Measurements from ENCODE around the gene SIRT7. TPM values are rescaled to one million over a fixed set of nuclear protein-coding genes. Genes with fewer than 3 reads are reported as not detected.

Gene SIRT7
- total and polyA plus RNA-seq, 9 donors = 3.4 to 17.7 (median 15.2) TPM

DNA sequence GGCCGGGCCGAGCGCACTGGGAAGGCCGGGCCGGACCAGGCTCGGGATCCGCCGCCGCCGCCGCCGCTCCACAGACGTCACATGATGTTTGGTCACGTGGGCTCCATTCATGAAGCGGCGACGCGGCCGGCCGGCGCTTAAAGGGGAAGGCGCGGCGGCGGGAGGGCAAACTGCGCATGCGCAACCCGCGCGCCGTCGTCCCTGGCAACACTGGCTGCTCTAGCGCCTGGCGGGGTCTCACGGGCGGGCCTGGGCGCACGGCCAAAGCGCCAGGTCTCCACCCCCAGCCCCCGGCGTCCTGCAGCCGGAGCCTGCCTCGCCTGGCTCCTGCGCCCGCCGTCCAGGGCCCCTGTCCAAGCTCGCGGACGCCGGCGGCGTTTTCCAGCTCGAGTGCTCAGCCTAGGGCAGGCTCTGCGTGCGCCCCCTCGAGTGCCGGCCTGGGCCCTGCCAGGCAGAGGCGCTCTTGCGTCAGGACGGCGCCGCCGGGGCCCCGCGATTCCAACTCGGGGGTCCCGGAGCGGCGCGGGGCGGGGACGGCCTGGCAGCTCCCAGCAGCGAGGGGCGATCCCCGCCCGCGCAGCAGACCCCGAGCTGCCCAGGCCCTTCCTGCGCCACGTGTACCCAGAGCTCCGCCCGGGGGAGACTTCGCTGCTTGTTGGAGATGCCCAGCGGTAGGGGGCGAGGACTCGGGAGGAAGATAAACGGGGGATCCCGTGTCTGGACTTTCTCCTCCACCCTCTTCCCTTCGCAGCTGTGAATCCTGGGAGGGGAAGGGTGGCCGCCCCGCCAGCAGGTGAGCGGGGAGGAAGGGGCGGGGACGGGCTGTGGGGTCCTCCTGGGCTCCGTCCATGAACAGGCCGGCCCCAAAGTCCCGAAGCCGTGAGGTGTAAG is 9.9 kb upstream of the SIRT7 start, which contains the start of gene MAFG:
TSS of gene MAFG (minus strand) at position 83 of the 891 bp plus-strand sequence. CDS start 4,550 bp downstream, outside the sequence.
- Histone ChIP-seq H3K27ac (peak within 1 kb of the TSS; percentile 86 to 87), H3K4me1 (ENCODE audit: insufficient read depth) (peaks cover 23% of the 10 kb centered on the region), H3K36me3 (no peaks in the 10 kb centered on the region), H3K27me3 (no peaks in the 10 kb centered on the region), H3K9me3 (no peaks in the 10 kb centered on the region), H3K4me3 (peak within 1 kb of the TSS; percentile 92)
- TF ChIP-seq EP300 (IDR thresholded peaks at IDR 0.05) (no peak), POLR2A (IDR thresholded peaks at IDR 0.05) (peak; percentile 55)
- TF ChIP-seq, protein P1, sequence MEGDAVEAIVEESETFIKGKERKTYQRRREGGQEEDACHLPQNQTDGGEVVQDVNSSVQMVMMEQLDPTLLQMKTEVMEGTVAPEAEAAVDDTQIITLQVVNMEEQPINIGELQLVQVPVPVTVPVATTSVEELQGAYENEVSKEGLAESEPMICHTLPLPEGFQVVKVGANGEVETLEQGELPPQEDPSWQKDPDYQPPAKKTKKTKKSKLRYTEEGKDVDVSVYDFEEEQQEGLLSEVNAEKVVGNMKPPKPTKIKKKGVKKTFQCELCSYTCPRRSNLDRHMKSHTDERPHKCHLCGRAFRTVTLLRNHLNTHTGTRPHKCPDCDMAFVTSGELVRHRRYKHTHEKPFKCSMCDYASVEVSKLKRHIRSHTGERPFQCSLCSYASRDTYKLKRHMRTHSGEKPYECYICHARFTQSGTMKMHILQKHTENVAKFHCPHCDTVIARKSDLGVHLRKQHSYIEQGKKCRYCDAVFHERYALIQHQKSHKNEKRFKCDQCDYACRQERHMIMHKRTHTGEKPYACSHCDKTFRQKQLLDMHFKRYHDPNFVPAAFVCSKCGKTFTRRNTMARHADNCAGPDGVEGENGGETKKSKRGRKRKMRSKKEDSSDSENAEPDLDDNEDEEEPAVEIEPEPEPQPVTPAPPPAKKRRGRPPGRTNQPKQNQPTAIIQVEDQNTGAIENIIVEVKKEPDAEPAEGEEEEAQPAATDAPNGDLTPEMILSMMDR (IDR thresholded peaks at IDR 0.05) = peak in 2 of 3 donors; percentile 33 to 41
- WGBS, 3 donors = 0 to 1% (median 1%) methylated on average over 59 to 98 of the region's 98 CpGs
- intact Hi-C loops (cut with DNase I) = no loop called here
- peak; percentile 91 to 96 (median 93) for DNase-seq

DNA sequence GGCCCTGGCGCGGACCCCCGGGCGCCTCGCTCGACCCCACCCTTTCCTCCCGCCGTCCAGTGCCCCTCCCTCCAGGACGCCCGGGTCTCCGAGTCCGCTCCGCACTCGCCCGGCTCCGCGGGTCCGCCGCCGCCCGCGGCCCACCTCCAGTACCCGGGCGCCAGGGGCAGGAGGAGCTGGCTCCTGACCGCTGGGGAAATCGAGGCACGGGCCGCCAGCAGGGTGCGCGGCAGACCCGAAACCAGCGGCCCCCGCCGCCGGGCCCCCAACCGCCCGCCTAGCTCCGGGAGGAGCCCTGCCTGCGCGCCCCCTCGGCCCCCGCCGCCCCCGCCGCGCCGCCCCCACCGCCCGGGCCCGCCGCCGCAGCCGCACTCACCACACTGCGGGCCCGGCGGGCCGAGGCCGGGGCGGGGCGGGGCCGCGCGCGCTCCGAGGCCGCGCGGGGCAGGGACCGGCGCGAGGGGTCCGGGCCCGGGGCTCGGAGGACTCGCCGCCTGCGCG is 9.2 kb upstream of the SIRT7 start:
- peak in 3 of 5 donors; percentile 30 to 66 (median 59) for DNase-seq
- peak overlapping the region; percentile 86 to 87 for H3K27ac ChIP-seq
- WGBS, 3 donors = 0 to 1% (median 1%) methylated on average over 33 to 75 of the region's 78 CpGs
- no peaks in the 10 kb centered on the region for H3K9me3 ChIP-seq
- H3K36me3 ChIP-seq = no peaks in the 10 kb centered on the region
- TF ChIP-seq POLR2A (IDR thresholded peaks at IDR 0.05) (no peak), EP300 (IDR thresholded peaks at IDR 0.05) (no peak)
- TF ChIP-seq, protein P1 (IDR thresholded peaks at IDR 0.05) = no peak
- peaks cover 26% of the 10 kb centered on the region for H3K4me1 ChIP-seq (ENCODE audit: insufficient read depth)
- intact Hi-C loops (cut with DNase I) = no loop called here
- H3K4me3 ChIP-seq = peak overlapping the region; percentile 92
- H3K27me3 ChIP-seq = no peaks in the 10 kb centered on the region

DNA sequence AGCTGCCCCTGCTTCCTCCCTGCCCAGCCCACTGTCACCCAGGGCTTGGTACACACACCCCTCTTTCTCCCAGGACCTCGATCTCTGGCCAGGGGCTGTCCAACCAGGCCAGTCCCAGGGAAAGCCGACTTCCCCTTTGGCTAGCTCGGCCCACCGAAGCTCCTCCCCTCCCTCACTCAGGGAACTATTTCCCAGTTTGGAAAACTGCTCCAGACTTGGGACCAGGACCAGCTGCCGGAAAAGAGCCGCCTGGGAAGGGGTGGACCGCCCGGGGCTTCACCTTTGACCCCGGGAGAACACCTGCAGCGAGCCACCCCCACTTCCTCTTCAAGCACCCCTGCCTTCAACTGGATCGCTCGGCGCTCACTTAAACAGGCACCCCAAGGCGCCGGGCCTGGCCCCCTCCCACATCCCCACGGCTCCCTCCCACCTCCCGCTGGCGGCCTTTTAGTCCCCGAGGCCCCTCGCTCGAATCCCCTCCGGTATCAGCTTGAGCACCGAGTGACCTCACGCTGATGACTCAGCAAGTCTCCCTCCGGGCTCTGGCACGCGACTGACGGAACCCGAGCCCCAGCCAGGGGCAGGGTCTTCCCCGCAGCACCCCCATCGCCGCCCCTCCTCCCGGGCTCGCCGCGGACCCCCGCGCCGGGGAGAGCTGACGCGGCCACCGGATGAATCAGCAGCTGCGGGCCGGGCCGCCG is 8.6 kb upstream of the SIRT7 start:
- peak overlapping the region; percentile 92 for H3K4me3 ChIP-seq
- TF ChIP-seq EP300 (IDR thresholded peaks at IDR 0.05) (no peak), POLR2A (IDR thresholded peaks at IDR 0.05) (no peak)
- TF ChIP-seq, protein P1 (IDR thresholded peaks at IDR 0.05) = no peak
- WGBS, 3 donors = 0 to 1% (median 1%) methylated on average over 38 to 46 of the region's 46 CpGs
- DNase-seq = peak; percentile 68 to 78 (median 75)
- peak overlapping the region; percentile 86 to 87 for H3K27ac ChIP-seq
- no peaks in the 10 kb centered on the region for H3K27me3 ChIP-seq
- H3K36me3 ChIP-seq = no peaks in the 10 kb centered on the region
- intact Hi-C loops (cut with DNase I) = no loop called here
- H3K9me3 ChIP-seq = no peaks in the 10 kb centered on the region
- peaks cover 26% of the 10 kb centered on the region for H3K4me1 ChIP-seq (ENCODE audit: insufficient read depth)

DNA sequence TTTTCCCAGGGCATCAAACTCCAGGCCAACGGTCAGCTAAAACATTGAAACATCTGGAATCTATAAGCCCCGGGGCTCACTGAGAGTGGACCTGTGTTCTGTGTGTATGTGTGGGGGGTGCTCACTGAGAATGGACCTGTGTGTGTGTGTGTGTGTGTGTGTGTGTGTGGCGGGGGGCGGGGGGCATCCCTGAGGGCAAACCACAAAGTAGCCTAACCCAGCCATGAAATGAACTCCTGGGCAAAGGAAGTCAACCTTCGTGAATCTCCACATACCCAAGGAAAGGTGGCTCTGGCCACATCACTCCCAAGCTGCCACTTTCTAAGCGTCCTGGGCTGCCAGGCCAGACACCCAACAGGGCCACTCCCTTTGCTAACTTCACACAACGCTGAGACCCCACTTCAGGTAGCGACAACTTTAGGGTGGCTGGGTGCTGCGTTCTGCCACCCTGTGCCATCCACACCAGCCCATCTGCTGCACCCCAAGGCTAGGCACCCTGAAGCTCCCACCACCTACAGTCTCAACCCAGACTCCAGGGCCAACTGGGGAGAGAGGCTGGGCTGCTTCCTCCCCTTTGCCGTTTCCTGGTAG is 8.0 kb upstream of the SIRT7 start:
- Histone ChIP-seq H3K36me3 (no peaks in the 10 kb centered on the region), H3K27me3 (no peaks in the 10 kb centered on the region), H3K4me3 (peak overlapping the region; percentile 92), H3K9me3 (no peaks in the 10 kb centered on the region), H3K4me1 (ENCODE audit: insufficient read depth) (peaks cover 30% of the 10 kb centered on the region), H3K27ac (peak overlapping the region; percentile 86 to 87)
- TF ChIP-seq, protein P1 (IDR thresholded peaks at IDR 0.05) = no peak
- no peak for TF ChIP-seq EP300 (IDR thresholded peaks at IDR 0.05)
- TF ChIP-seq POLR2A (IDR thresholded peaks at IDR 0.05) = no peak
- intact Hi-C loops (cut with DNase I) = no loop called here
- WGBS, 3 donors = 62 to 65% (median 62%) methylated on average over 9 to 10 of the region's 10 CpGs
- peak in 1 of 5 donors; percentile 18 for DNase-seq

Data from ovary (tissue), 9 donors.